Dendritic cell treated with granulocyte-macrophage colony-stimulating factor and Interleukin-4, amounts not matched to agents 40 ng/mL and 50 ng/mL, for 4 days (primary cell): Measurements from ENCODE around the gene VIPR2.
"Not testable (repeated sequence)": the region's sequence is repeated elsewhere in the genome, so short reads cannot be mapped to it uniquely, and the experiment has no call there.

Experiments used
- H3K27ac Mint-ChIP-seq: one replicate; pipeline ENCODE4 v1.8.0; 2022; ENCODE audit warnings: mild to moderate bottlenecking, mixed read lengths
- H3K27me3 Mint-ChIP-seq: one replicate; pipeline ENCODE4 v1.8.0; 2022; ENCODE audit warnings: mild to moderate bottlenecking, mixed read lengths
- H3K36me3 Mint-ChIP-seq: one replicate; pipeline ENCODE4 v1.8.0; 2022; ENCODE audit warnings: low read depth, mixed read lengths
- H3K4me1 Mint-ChIP-seq: one replicate; pipeline ENCODE4 v1.8.0; 2022; ENCODE audit warnings: low read depth, mixed read lengths
- H3K4me3 Mint-ChIP-seq: one replicate; pipeline ENCODE4 v1.8.0; 2022; ENCODE audit warnings: mild to moderate bottlenecking, moderate library complexity, mixed read lengths
- H3K9me3 Mint-ChIP-seq: one replicate; pipeline ENCODE4 v1.8.0; 2022; ENCODE audit warnings: mixed read lengths
- intact Hi-C: fragments of 100-400 bp; cut with micrococcal nuclease; formaldehyde crosslinking; loops from one replicate; pipeline ENCODE4 v1.15.0; 2022

VIPR2 gene

GRCh38 chr7:159125955-159126270, 18.8 kb downstream of the VIPR2 start:
- Mint-ChIP-seq H3K4me3 (no peak overlapping the region), H3K4me1 (no peaks in the 10 kb centered on the region), H3K36me3 (no peaks in the 10 kb centered on the region), H3K27me3 (peaks cover 2% of the 10 kb centered on the region), H3K9me3 (no peaks in the 10 kb centered on the region), H3K27ac (no peak overlapping the region)
- intact Hi-C loops: no loop called here

- Mint-ChIP-seq H3K9me3 (no peaks in the 10 kb centered on the region), H3K4me1 (no peaks in the 10 kb centered on the region), H3K4me3 (no peak overlapping the region), H3K36me3 (no peaks in the 10 kb centered on the region), H3K27me3 (peaks cover under 1% of the 10 kb centered on the region), H3K27ac (no peak overlapping the region)
- intact Hi-C loops: no loop called here
Observed at GRCh38 chr7:159125104-159125954, 19.3 kb downstream of the VIPR2 start.

- H3K27ac Mint-ChIP-seq, H3K4me1 Mint-ChIP-seq, H3K4me3 Mint-ChIP-seq, H3K27me3 Mint-ChIP-seq, H3K9me3 Mint-ChIP-seq, intact Hi-C loops, H3K36me3 Mint-ChIP-seq: not testable (repeated sequence)
Observed at GRCh38 chr7:159123793-159124192, 20.9 kb downstream of the VIPR2 start.

- H3K36me3 Mint-ChIP-seq, H3K4me3 Mint-ChIP-seq, H3K9me3 Mint-ChIP-seq, H3K27me3 Mint-ChIP-seq, H3K4me1 Mint-ChIP-seq, intact Hi-C loops, H3K27ac Mint-ChIP-seq: not testable (repeated sequence)
Observed at GRCh38 chr7:159123294-159123693, 21.4 kb downstream of the VIPR2 start.

- H3K36me3 Mint-ChIP-seq: no peaks in the 10 kb centered on the region
- no peak overlapping the region for H3K27ac Mint-ChIP-seq
- intact Hi-C loops: no loop called here
- H3K27me3 Mint-ChIP-seq: no peaks in the 10 kb centered on the region
- no peak overlapping the region for H3K4me3 Mint-ChIP-seq
- no peaks in the 10 kb centered on the region for H3K9me3 Mint-ChIP-seq
- H3K4me1 Mint-ChIP-seq: no peaks in the 10 kb centered on the region
Observed at GRCh38 chr7:159122276-159122675, 22.4 kb downstream of the VIPR2 start.

- Mint-ChIP-seq H3K27ac (no peak overlapping the region), H3K27me3 (no peaks in the 10 kb centered on the region), H3K36me3 (no peaks in the 10 kb centered on the region), H3K4me1 (no peaks in the 10 kb centered on the region), H3K9me3 (no peaks in the 10 kb centered on the region), H3K4me3 (no peak overlapping the region)
- intact Hi-C loops: no loop called here
Observed at GRCh38 chr7:159121476-159121875, 23.2 kb downstream of the VIPR2 start.

GRCh38 chr7:159121068-159121467, 23.6 kb downstream of the VIPR2 start:
- H3K36me3 Mint-ChIP-seq: no peaks in the 10 kb centered on the region
- no peaks in the 10 kb centered on the region for H3K27me3 Mint-ChIP-seq
- H3K27ac Mint-ChIP-seq: no peak overlapping the region
- intact Hi-C loops: no loop called here
- H3K4me3 Mint-ChIP-seq: no peak overlapping the region
- H3K4me1 Mint-ChIP-seq: no peaks in the 10 kb centered on the region
- H3K9me3 Mint-ChIP-seq: no peaks in the 10 kb centered on the region

- no peaks in the 10 kb centered on the region for H3K4me1 Mint-ChIP-seq
- no peak overlapping the region for H3K4me3 Mint-ChIP-seq
- intact Hi-C loops: no loop called here
- H3K36me3 Mint-ChIP-seq: no peaks in the 10 kb centered on the region
- no peaks in the 10 kb centered on the region for H3K9me3 Mint-ChIP-seq
- H3K27ac Mint-ChIP-seq: no peak overlapping the region
- no peaks in the 10 kb centered on the region for H3K27me3 Mint-ChIP-seq
Observed at GRCh38 chr7:159120540-159120919, 24.1 kb downstream of the VIPR2 start.

GRCh38 chr7:159119851-159120539, 24.7 kb downstream of the VIPR2 start:
- H3K27ac Mint-ChIP-seq: no peak overlapping the region
- H3K36me3 Mint-ChIP-seq: no peaks in the 10 kb centered on the region
- intact Hi-C loops: no loop called here
- peaks cover 2% of the 10 kb centered on the region for H3K27me3 Mint-ChIP-seq
- no peak overlapping the region for H3K4me3 Mint-ChIP-seq
- H3K9me3 Mint-ChIP-seq: no peaks in the 10 kb centered on the region
- no peaks in the 10 kb centered on the region for H3K4me1 Mint-ChIP-seq

- peaks cover 4% of the 10 kb centered on the region for H3K27me3 Mint-ChIP-seq
- H3K36me3 Mint-ChIP-seq: no peaks in the 10 kb centered on the region
- no peak overlapping the region for H3K4me3 Mint-ChIP-seq
- intact Hi-C loops: no loop called here
- H3K27ac Mint-ChIP-seq: no peak overlapping the region
- H3K4me1 Mint-ChIP-seq: no peaks in the 10 kb centered on the region
- H3K9me3 Mint-ChIP-seq: no peaks in the 10 kb centered on the region
Observed at GRCh38 chr7:159119026-159119741, 25.5 kb downstream of the VIPR2 start.

- intact Hi-C loops: no loop called here
Observed at GRCh38 chr7:159118623-159119022, 26.0 kb downstream of the VIPR2 start.

GRCh38 chr7:159118197-159118595, 26.5 kb downstream of the VIPR2 start:
- H3K4me3 Mint-ChIP-seq: no peak overlapping the region
- peaks cover 12% of the 10 kb centered on the region for H3K27me3 Mint-ChIP-seq
- H3K36me3 Mint-ChIP-seq: no peaks in the 10 kb centered on the region
- no peak overlapping the region for H3K27ac Mint-ChIP-seq
- no peaks in the 10 kb centered on the region for H3K9me3 Mint-ChIP-seq
- intact Hi-C loops: no loop called here
- H3K4me1 Mint-ChIP-seq: no peaks in the 10 kb centered on the region

More at GRCh38 chr7:159118623-159119022, 26.0 kb downstream of the VIPR2 start:
- Mint-ChIP-seq H3K27me3 (peaks cover 8% of the 10 kb centered on the region), H3K4me3 (no peak overlapping the region), H3K4me1 (no peaks in the 10 kb centered on the region), H3K9me3 (no peaks in the 10 kb centered on the region), H3K27ac (no peak overlapping the region), H3K36me3 (no peaks in the 10 kb centered on the region)

GRCh38 chr7:159117366-159118196, 27.1 kb downstream of the VIPR2 start:
- Mint-ChIP-seq H3K4me3 (no peak overlapping the region), H3K4me1 (no peaks in the 10 kb centered on the region), H3K27me3 (peaks cover 18% of the 10 kb centered on the region), H3K36me3 (no peaks in the 10 kb centered on the region), H3K9me3 (no peaks in the 10 kb centered on the region), H3K27ac (no peak overlapping the region)
- intact Hi-C loops: no loop called here
